ENCODE results near the gene ARHGAP20. TPM values are rescaled to one million over a fixed set of nuclear protein-coding genes. Genes with fewer than 3 reads are reported as not detected.

ARHGAP20 gene
- total RNA-seq, 8 experiments from 2014 or later: 0.17 to 12.5 (median 1.8) TPM

- no peaks in the 10 kb centered on the region for H3K4me1 ChIP-seq (replicated peaks in 1 of 2)
- no peak overlapping the region for H3K27ac ChIP-seq
- no peak overlapping the region for H3K4me3 ChIP-seq
- in situ Hi-C loops (cut with MboI; ENCODE audit: low pct_unique_long_range_greater_than_20kb in 2 of 9, low sequenced_read_pairs in 9 of 9, unreplicated experiment in 9 of 9): no loop called here
- ATAC-seq (replicated peaks in 6 of 8): no peak
- 0 to 89% (median 60%) methylated on average over 1 to 2 of the region's 2 CpGs; no CpG with 5 or more reads in 3 of the 10 experiments for WGBS, 10 experiments
Measured at GRCh38 chr11:110737593-110737992, 25.4 kb upstream of the ARHGAP20 start.

GRCh38 chr11:110736171-110736553, 23.9 kb upstream of the ARHGAP20 start:
- Histone ChIP-seq H3K4me1 (replicated peaks in 1 of 2) (no peaks in the 10 kb centered on the region), H3K27ac (no peak overlapping the region), H3K4me3 (no peak overlapping the region)
- 59 to 95% (median 76%) methylated on average over 2 of the region's 2 CpGs; no CpG with 5 or more reads in 1 of the 10 experiments for WGBS, 10 experiments
- no peak for ATAC-seq (replicated peaks in 6 of 8)
- in situ Hi-C loops (cut with MboI; ENCODE audit: low pct_unique_long_range_greater_than_20kb in 2 of 9, low sequenced_read_pairs in 9 of 9, unreplicated experiment in 9 of 9): no loop called here

GRCh38 chr11:110735455-110736170, 23.4 kb upstream of the ARHGAP20 start:
- peak in 4 of 8 experiments; percentile 26 to 62 (median 38) for ATAC-seq (replicated peaks in 6 of 8)
- in situ Hi-C loops (cut with MboI; ENCODE audit: low pct_unique_long_range_greater_than_20kb in 2 of 9, low sequenced_read_pairs in 9 of 9, unreplicated experiment in 9 of 9): no loop called here
- no peaks in the 10 kb centered on the region for H3K4me1 ChIP-seq (replicated peaks in 1 of 2)
- no peak overlapping the region for H3K27ac ChIP-seq
- H3K4me3 ChIP-seq: no peak overlapping the region

- WGBS, 10 experiments: 0 to 100% (median 62%) methylated on average over 1 to 2 of the region's 2 CpGs; no CpG with 5 or more reads in 3 of the 10 experiments
- in situ Hi-C loops (cut with MboI; ENCODE audit: low pct_unique_long_range_greater_than_20kb in 2 of 9, low sequenced_read_pairs in 9 of 9, unreplicated experiment in 9 of 9): no loop called here
- no peak overlapping the region for H3K27ac ChIP-seq
- no peak for ATAC-seq (replicated peaks in 6 of 8)
- H3K4me1 ChIP-seq (replicated peaks in 1 of 2): no peaks in the 10 kb centered on the region
- no peak overlapping the region for H3K4me3 ChIP-seq
Measured at GRCh38 chr11:110734790-110735189, 22.6 kb upstream of the ARHGAP20 start.

- in situ Hi-C loops (cut with MboI; ENCODE audit: low pct_unique_long_range_greater_than_20kb in 2 of 9, low sequenced_read_pairs in 9 of 9, unreplicated experiment in 9 of 9): no loop called here
- WGBS, 10 experiments: 28 to 100% (median 90%) methylated on average over 1 of the region's 1 CpG; no CpG with 5 or more reads in 2 of the 10 experiments
- H3K27ac ChIP-seq: no peak overlapping the region
- ATAC-seq (replicated peaks in 6 of 8): no peak
- no peaks in the 10 kb centered on the region for H3K4me1 ChIP-seq (replicated peaks in 1 of 2)
- H3K4me3 ChIP-seq: no peak overlapping the region
Measured at GRCh38 chr11:110730773-110731172, 18.5 kb upstream of the ARHGAP20 start.

GRCh38 chr11:110728883-110729282, 16.6 kb upstream of the ARHGAP20 start:
- no peak for ATAC-seq (replicated peaks in 6 of 8)
- Histone ChIP-seq H3K4me3 (no peak overlapping the region), H3K4me1 (replicated peaks in 1 of 2) (no peaks in the 10 kb centered on the region), H3K27ac (no peak overlapping the region)
- in situ Hi-C loops (cut with MboI; ENCODE audit: low pct_unique_long_range_greater_than_20kb in 2 of 9, low sequenced_read_pairs in 9 of 9, unreplicated experiment in 9 of 9): no loop called here
- WGBS, 10 experiments: 4 to 91% (median 78%) methylated on average over 2 to 3 of the region's 3 CpGs

- Histone ChIP-seq H3K4me3 (no peak overlapping the region), H3K27ac (no peak overlapping the region), H3K4me1 (replicated peaks in 1 of 2) (no peaks in the 10 kb centered on the region)
- in situ Hi-C loops (cut with MboI; ENCODE audit: low pct_unique_long_range_greater_than_20kb in 2 of 9, low sequenced_read_pairs in 9 of 9, unreplicated experiment in 9 of 9): no loop called here
- ATAC-seq (replicated peaks in 6 of 8): no peak
Measured at GRCh38 chr11:110728476-110728875, 16.2 kb upstream of the ARHGAP20 start.

- ATAC-seq (replicated peaks in 6 of 8): no peak
- in situ Hi-C loops (cut with MboI; ENCODE audit: low pct_unique_long_range_greater_than_20kb in 2 of 9, low sequenced_read_pairs in 9 of 9, unreplicated experiment in 9 of 9): no loop called here
- no peak overlapping the region for H3K27ac ChIP-seq
- H3K4me1 ChIP-seq (replicated peaks in 1 of 2): no peaks in the 10 kb centered on the region
- 0 to 100% (median 90%) methylated on average over 1 to 2 of the region's 2 CpGs for WGBS, 10 experiments
- H3K4me3 ChIP-seq: no peak overlapping the region
Measured at GRCh38 chr11:110724358-110724757, 12.1 kb upstream of the ARHGAP20 start.

GRCh38 chr11:110720431-110721275, 8.4 kb upstream of the ARHGAP20 start:
- 0 to 76% (median 17%) methylated on average over 1 to 3 of the region's 3 CpGs; no CpG with 5 or more reads in 1 of the 10 experiments for WGBS, 10 experiments
- no peak for ATAC-seq (replicated peaks in 6 of 8)
- in situ Hi-C loops (cut with MboI; ENCODE audit: low pct_unique_long_range_greater_than_20kb in 2 of 9, low sequenced_read_pairs in 9 of 9, unreplicated experiment in 9 of 9): no loop called here

GRCh38 chr11:110716361-110716760, 4.1 kb upstream of the ARHGAP20 start:
- no peak for ATAC-seq (replicated peaks in 6 of 8)
- peaks cover 0 to 3% of the 10 kb centered on the region in 2 donors for H3K4me1 ChIP-seq (replicated peaks in 1 of 2)
- in situ Hi-C loops (cut with MboI; ENCODE audit: low pct_unique_long_range_greater_than_20kb in 2 of 9, low sequenced_read_pairs in 9 of 9, unreplicated experiment in 9 of 9): no loop called here
- H3K4me3 ChIP-seq: no peak overlapping the region
- H3K27ac ChIP-seq: no peak overlapping the region
- 80 to 100% (median 93%) methylated on average over 2 of the region's 2 CpGs; no CpG with 5 or more reads in 1 of the 10 experiments for WGBS, 10 experiments

More at GRCh38 chr11:110720431-110721275, 8.4 kb upstream of the ARHGAP20 start:
- Histone ChIP-seq H3K4me3 (no peak overlapping the region), H3K27ac (no peak overlapping the region), H3K4me1 (replicated peaks in 1 of 2) (no peaks in the 10 kb centered on the region)

- in situ Hi-C loops (cut with MboI; ENCODE audit: low pct_unique_long_range_greater_than_20kb in 2 of 9, low sequenced_read_pairs in 9 of 9, unreplicated experiment in 9 of 9): no loop called here
- Histone ChIP-seq H3K27ac (no peak overlapping the region), H3K4me1 (replicated peaks in 1 of 2) (peaks cover 0 to 7% of the 10 kb centered on the region in 2 donors), H3K4me3 (no peak overlapping the region)
- WGBS, 10 experiments: 8 to 91% (median 64%) methylated on average over 1 of the region's 1 CpG; no CpG with 5 or more reads in 1 of the 10 experiments
- ATAC-seq (replicated peaks in 6 of 8): no peak
Measured at GRCh38 chr11:110715541-110715940, 3.3 kb upstream of the ARHGAP20 start.

GRCh38 chr11:110713449-110713776, 1.2 kb upstream of the ARHGAP20 start:
- 50 to 92% (median 65%) methylated on average over 2 to 9 of the region's 9 CpGs; no CpG with 5 or more reads in 3 of the 10 experiments for WGBS, 10 experiments
- no peak for ATAC-seq (replicated peaks in 6 of 8)
- H3K4me3 ChIP-seq: peak overlapping the region; percentile 45 to 54 (median 52)
- no peak overlapping the region for H3K27ac ChIP-seq
- H3K4me1 ChIP-seq (replicated peaks in 1 of 2): peaks cover 0 to 13% of the 10 kb centered on the region in 2 donors
- in situ Hi-C loops (cut with MboI; ENCODE audit: low pct_unique_long_range_greater_than_20kb in 2 of 9, low sequenced_read_pairs in 9 of 9, unreplicated experiment in 9 of 9): no loop called here

- Histone ChIP-seq H3K4me1 (replicated peaks in 1 of 2) (peaks cover 0 to 13% of the 10 kb centered on the region in 2 donors), H3K27ac (peak overlapping the region in 1 of 2 donors; percentile 0), H3K4me3 (peak overlapping the region; percentile 45 to 54 (median 52))
- peak; percentile 14 to 78 (median 74) for ATAC-seq (replicated peaks in 6 of 8)
- in situ Hi-C loops (cut with MboI; ENCODE audit: low pct_unique_long_range_greater_than_20kb in 2 of 9, low sequenced_read_pairs in 9 of 9, unreplicated experiment in 9 of 9): no loop called here
- 0 to 20% (median 3%) methylated on average over 1 to 12 of the region's 50 CpGs; no CpG with 5 or more reads in 1 of the 10 experiments for WGBS, 10 experiments
Measured at GRCh38 chr11:110712659-110713448, 617 bp upstream of the ARHGAP20 start.
